HepG2 (cell line): ENCODE results near the gene ELMO2. TPM values are rescaled to one million over a fixed set of nuclear protein-coding genes. Genes with fewer than 3 reads are reported as not detected.

ENCODE experiments used
- CEBPZ ChIP-seq: IDR thresholded peaks from 2 replicates; pipeline ENCODE4 v1.6.1; 2012; ENCODE audit warnings: low read length, improper control_type of control experiment
- FOXO4 ChIP-seq: sonication (generic); formaldehyde crosslinking; conservative IDR thresholded peaks from 2 replicates; pipeline ENCODE4 v1.8.1; 2023; ENCODE audit warnings: missing genetic modification reagents
- FOXP4 ChIP-seq: sonication (generic); formaldehyde crosslinking; IDR thresholded peaks from 2 replicates; pipeline ENCODE4 v1.4.0; 2020; ENCODE audit warnings: missing genetic modification reagents
- HMGXB3 ChIP-seq: sonication (generic); formaldehyde crosslinking; IDR thresholded peaks from 2 replicates; pipeline ENCODE4 v1.4.0; 2020; ENCODE audit warnings: missing genetic modification reagents, borderline replicate concordance
- KLF12 ChIP-seq: sonication (generic); formaldehyde crosslinking; IDR thresholded peaks from 2 replicates; pipeline ENCODE4 v1.4.0; 2020; ENCODE audit warnings: missing genetic modification reagents, borderline replicate concordance
- MEIS2 ChIP-seq: sonication (generic); formaldehyde crosslinking; IDR thresholded peaks from 2 replicates; pipeline ENCODE4 v1.9.0; 2021; ENCODE audit warnings: mild to moderate bottlenecking, missing genetic modification reagents
- NFYC ChIP-seq: IDR thresholded peaks from 2 replicates; pipeline ENCODE4 v1.6.1; 2016; ENCODE audit warnings: missing genetic modification reagents, missing compliant biosample characterization
- PATZ1 ChIP-seq: sonication (generic); formaldehyde crosslinking; IDR thresholded peaks from 2 replicates; pipeline ENCODE4 v1.4.0; 2020; ENCODE audit warnings: missing genetic modification reagents
- SRF ChIP-seq: IDR thresholded peaks from 2 replicates; pipeline ENCODE4 v1.6.1; 2011; ENCODE audit warnings: mild to moderate bottlenecking, low read depth, low read length, moderate library complexity
- ZNF234 ChIP-seq: sonication (generic); formaldehyde crosslinking; conservative IDR thresholded peaks from 2 replicates; pipeline ENCODE4 v1.5.1; 2020; ENCODE audit warnings: mild to moderate bottlenecking, missing genetic modification reagents
- ZNF562 ChIP-seq: sonication (generic); formaldehyde crosslinking; IDR thresholded peaks from 2 replicates; pipeline ENCODE4 v1.8.0; 2022; ENCODE audit warnings: missing genetic modification reagents, borderline replicate concordance
- ZNF672 ChIP-seq: sonication (generic); formaldehyde crosslinking; IDR thresholded peaks from 2 replicates; pipeline ENCODE4 v1.8.1; 2022; ENCODE audit warnings: missing genetic modification reagents
- ZNF782 ChIP-seq: sonication (generic); formaldehyde crosslinking; IDR thresholded peaks from 2 replicates; pipeline ENCODE4 v1.4.0; 2020; ENCODE audit warnings: missing genetic modification reagents, mild to moderate bottlenecking, borderline replicate concordance
- polyA plus RNA-seq, 8 experiments: library from polyadenylated mRNA; depleted of rRNA in 3 of 8; stranded (reverse) in 7 of 8; unstranded in 1 of 8; fragments of >200 nt; fragmentation: Illumina TruSeq in 4 of 8; extraction: Trizol in 4 of 8; gene quantifications; 2 replicates each; pipeline versions ENCODE4 v1.2.1 to v1.2.3, GENCODE V29; 2011 to 2016; ENCODE audit warnings: low read depth in 4 of 8, missing spikeins in 1 of 8, mixed read lengths in 1 of 8; ENCODE audit not compliant: insufficient read depth in 1 of 8
- total RNA-seq, 5 experiments: library from RNA; depleted of rRNA; stranded (reverse); fragments of >200 nt; fragmentation: Illumina TruSeq; extraction: Trizol; gene quantifications; 2 replicates each; pipeline ENCODE4 v1.2.3, GENCODE V29; 2016; ENCODE audit warnings: low read depth in 1 of 5

The ELMO2 gene
- total and polyA plus RNA-seq, 2 of the 13 experiments (the other 11 are each of a cell fraction or from before 2014, with no cell fraction given), result 30.6 to 35.7 TPM

GRCh38 chr20:46343348-46343974 lies 63.0 kb downstream of the ELMO2 start (continued):
- TF ChIP-seq HMGXB3 (CRISPR knock-in tag), result no peak
- TF ChIP-seq ZNF672 (CRISPR knock-in tag), result no peak
- TF ChIP-seq NFYC (CRISPR knock-in tag), result no peak
- no peak for TF ChIP-seq FOXO4 (CRISPR knock-in tag)
- no peak for TF ChIP-seq CEBPZ
- TF ChIP-seq FOXP4 (CRISPR knock-in tag), result no peak
- TF ChIP-seq KLF12 (CRISPR knock-in tag), result 0 out of 2 replicates have a peak, but pooled peaks have one; percentile 49
- TF ChIP-seq ZNF782, result no peak
- no peak for TF ChIP-seq SRF
- TF ChIP-seq ZNF562 (CRISPR knock-in tag), result no peak
- TF ChIP-seq MEIS2, result peak; percentile 66; the same call in 1 of the 2 replicates
- peak; percentile 17; the same call in 1 of the 2 replicates for TF ChIP-seq PATZ1
- no peak for TF ChIP-seq ZNF234 (CRISPR knock-in tag)
